HepG2 (cell line): ENCODE data around the gene PDE9A. TPM values are rescaled to one million over a fixed set of nuclear protein-coding genes. Genes with fewer than 3 reads are reported as not detected.

ENCODE experiments used
- HNF4G ChIP-seq, 2 experiments: sonication (generic) in 1 of 2; formaldehyde crosslinking in 1 of 2; IDR thresholded peaks; 2 replicates each; pipeline versions ENCODE4 v1.4.0 to v1.6.1; 2011 to 2020; ENCODE audit warnings: borderline replicate concordance in 2 of 2, low read depth in 2 of 2, mild to moderate bottlenecking in 2 of 2, low read length in 1 of 2, missing genetic modification reagents in 1 of 2, moderate library complexity in 1 of 2
- KDM5A ChIP-seq: fragments of 200-600 bp; sonication (generic); IDR thresholded peaks from 2 replicates; pipeline ENCODE4 v1.7.0; 2018; ENCODE audit warnings: antibody characterized with exemption, mild to moderate bottlenecking, low read length, borderline replicate concordance
- MAF1 ChIP-seq: sonication (generic); formaldehyde crosslinking; IDR thresholded peaks from 2 replicates; pipeline ENCODE4 v1.5.0; 2020; ENCODE audit warnings: missing genetic modification reagents, borderline replicate concordance
- NR2C2 ChIP-seq: sonication (generic); formaldehyde crosslinking; IDR thresholded peaks from 2 replicates; pipeline ENCODE4 v1.4.0; 2020; ENCODE audit warnings: missing genetic modification reagents, mild to moderate bottlenecking, moderate library complexity, borderline replicate concordance
- RARG ChIP-seq: sonication (generic); formaldehyde crosslinking; IDR thresholded peaks from 2 replicates; pipeline ENCODE4 v1.4.0; 2020; ENCODE audit warnings: low read depth, mild to moderate bottlenecking, missing genetic modification reagents
- TGIF2 ChIP-seq: IDR thresholded peaks from 2 replicates; pipeline ENCODE4 v1.6.1; 2016; ENCODE audit warnings: control low read depth, missing compliant biosample characterization
- THAP11 ChIP-seq: IDR thresholded peaks from 2 replicates; pipeline ENCODE4 v1.6.1; 2016; ENCODE audit warnings: missing biosample characterization, missing genetic modification reagents
- ZBTB4 ChIP-seq: sonication (generic); formaldehyde crosslinking; IDR thresholded peaks from 2 replicates; pipeline ENCODE4 v1.4.0; 2020; ENCODE audit warnings: missing genetic modification reagents, mild to moderate bottlenecking, borderline replicate concordance
- ZNF264 ChIP-seq: sonication (generic); formaldehyde crosslinking; IDR thresholded peaks from 2 replicates; pipeline ENCODE4 v1.4.0; 2020; ENCODE audit warnings: missing genetic modification reagents
- ZNF317 ChIP-seq: sonication (generic); formaldehyde crosslinking; IDR thresholded peaks from 2 replicates; pipeline ENCODE4 v1.5.0; 2020; ENCODE audit warnings: mild to moderate bottlenecking, missing genetic modification reagents
- ZNF446 ChIP-seq: sonication (generic); formaldehyde crosslinking; IDR thresholded peaks from 2 replicates; pipeline ENCODE4 v1.5.0; 2020; ENCODE audit warnings: mild to moderate bottlenecking, missing genetic modification reagents
- ZZZ3 ChIP-seq: sonication (generic); formaldehyde crosslinking; IDR thresholded peaks from 2 replicates; pipeline ENCODE4 v1.4.0; 2020; ENCODE audit warnings: missing genetic modification reagents, mild to moderate bottlenecking, borderline replicate concordance
- polyA plus RNA-seq, 8 experiments: library from polyadenylated mRNA; depleted of rRNA in 3 of 8; stranded (reverse) in 7 of 8; unstranded in 1 of 8; fragments of >200 nt; fragmentation: Illumina TruSeq in 4 of 8; extraction: Trizol in 4 of 8; gene quantifications; 2 replicates each; pipeline versions ENCODE4 v1.2.1 to v1.2.3, GENCODE V29; 2011 to 2016; ENCODE audit warnings: low read depth in 4 of 8, missing spikeins in 1 of 8, mixed read lengths in 1 of 8; ENCODE audit not compliant: insufficient read depth in 1 of 8
- total RNA-seq, 5 experiments: library from RNA; depleted of rRNA; stranded (reverse); fragments of >200 nt; fragmentation: Illumina TruSeq; extraction: Trizol; gene quantifications; 2 replicates each; pipeline ENCODE4 v1.2.3, GENCODE V29; 2016; ENCODE audit warnings: low read depth in 1 of 5
- TF ChIP-seq, protein P1 (sequence below): sonication (generic); formaldehyde crosslinking; IDR thresholded peaks from one replicate; pipeline ENCODE4 v1.5.1; 2020; ENCODE audit warnings: mild to moderate bottlenecking, missing genetic modification reagents; ENCODE audit errors: not compliant biosample characterization
- TF ChIP-seq, protein P2 (sequence below): sonication (generic); formaldehyde crosslinking; IDR thresholded peaks from 2 replicates; pipeline ENCODE4 v1.9.0; 2021; ENCODE audit warnings: missing genetic modification reagents, borderline replicate concordance

The PDE9A gene
- total and polyA plus RNA-seq, 2 of the 13 experiments (the other 11 are each of a cell fraction or from before 2014, with no cell fraction given), result 4.6 to 19.7 TPM

DNA sequence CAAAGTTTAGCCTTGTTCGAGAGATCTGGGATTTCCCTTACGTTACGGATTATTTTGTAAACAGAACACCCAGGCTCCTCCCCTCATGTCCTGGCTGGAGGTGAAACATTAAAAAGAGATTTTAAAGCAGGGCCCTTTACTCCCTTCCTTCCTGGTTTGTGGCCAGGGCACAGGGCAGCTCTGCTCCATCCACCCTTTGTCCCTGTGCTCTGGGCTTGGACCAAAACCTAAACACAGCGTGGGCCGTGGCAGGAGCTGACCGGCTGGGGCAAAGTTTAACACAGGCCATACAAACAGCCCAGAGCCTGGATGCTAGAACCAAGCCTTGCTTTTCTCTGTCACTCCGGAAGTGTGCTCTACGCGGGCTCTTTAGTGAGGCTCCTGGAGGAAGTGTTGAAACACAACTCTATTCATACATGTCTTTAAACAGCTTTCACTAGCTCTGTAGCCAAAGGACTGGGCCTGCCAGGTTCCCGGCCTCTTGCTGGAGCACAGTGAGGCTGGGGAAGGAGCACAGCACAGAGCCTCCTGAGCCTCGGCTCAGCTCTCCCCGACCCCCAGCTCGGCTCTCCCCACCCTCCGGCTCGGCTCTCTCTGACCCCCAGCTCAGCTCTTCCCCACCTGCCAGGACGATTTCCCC is 84.7 kb downstream of the PDE9A start (continued):
- TF ChIP-seq, protein P1, sequence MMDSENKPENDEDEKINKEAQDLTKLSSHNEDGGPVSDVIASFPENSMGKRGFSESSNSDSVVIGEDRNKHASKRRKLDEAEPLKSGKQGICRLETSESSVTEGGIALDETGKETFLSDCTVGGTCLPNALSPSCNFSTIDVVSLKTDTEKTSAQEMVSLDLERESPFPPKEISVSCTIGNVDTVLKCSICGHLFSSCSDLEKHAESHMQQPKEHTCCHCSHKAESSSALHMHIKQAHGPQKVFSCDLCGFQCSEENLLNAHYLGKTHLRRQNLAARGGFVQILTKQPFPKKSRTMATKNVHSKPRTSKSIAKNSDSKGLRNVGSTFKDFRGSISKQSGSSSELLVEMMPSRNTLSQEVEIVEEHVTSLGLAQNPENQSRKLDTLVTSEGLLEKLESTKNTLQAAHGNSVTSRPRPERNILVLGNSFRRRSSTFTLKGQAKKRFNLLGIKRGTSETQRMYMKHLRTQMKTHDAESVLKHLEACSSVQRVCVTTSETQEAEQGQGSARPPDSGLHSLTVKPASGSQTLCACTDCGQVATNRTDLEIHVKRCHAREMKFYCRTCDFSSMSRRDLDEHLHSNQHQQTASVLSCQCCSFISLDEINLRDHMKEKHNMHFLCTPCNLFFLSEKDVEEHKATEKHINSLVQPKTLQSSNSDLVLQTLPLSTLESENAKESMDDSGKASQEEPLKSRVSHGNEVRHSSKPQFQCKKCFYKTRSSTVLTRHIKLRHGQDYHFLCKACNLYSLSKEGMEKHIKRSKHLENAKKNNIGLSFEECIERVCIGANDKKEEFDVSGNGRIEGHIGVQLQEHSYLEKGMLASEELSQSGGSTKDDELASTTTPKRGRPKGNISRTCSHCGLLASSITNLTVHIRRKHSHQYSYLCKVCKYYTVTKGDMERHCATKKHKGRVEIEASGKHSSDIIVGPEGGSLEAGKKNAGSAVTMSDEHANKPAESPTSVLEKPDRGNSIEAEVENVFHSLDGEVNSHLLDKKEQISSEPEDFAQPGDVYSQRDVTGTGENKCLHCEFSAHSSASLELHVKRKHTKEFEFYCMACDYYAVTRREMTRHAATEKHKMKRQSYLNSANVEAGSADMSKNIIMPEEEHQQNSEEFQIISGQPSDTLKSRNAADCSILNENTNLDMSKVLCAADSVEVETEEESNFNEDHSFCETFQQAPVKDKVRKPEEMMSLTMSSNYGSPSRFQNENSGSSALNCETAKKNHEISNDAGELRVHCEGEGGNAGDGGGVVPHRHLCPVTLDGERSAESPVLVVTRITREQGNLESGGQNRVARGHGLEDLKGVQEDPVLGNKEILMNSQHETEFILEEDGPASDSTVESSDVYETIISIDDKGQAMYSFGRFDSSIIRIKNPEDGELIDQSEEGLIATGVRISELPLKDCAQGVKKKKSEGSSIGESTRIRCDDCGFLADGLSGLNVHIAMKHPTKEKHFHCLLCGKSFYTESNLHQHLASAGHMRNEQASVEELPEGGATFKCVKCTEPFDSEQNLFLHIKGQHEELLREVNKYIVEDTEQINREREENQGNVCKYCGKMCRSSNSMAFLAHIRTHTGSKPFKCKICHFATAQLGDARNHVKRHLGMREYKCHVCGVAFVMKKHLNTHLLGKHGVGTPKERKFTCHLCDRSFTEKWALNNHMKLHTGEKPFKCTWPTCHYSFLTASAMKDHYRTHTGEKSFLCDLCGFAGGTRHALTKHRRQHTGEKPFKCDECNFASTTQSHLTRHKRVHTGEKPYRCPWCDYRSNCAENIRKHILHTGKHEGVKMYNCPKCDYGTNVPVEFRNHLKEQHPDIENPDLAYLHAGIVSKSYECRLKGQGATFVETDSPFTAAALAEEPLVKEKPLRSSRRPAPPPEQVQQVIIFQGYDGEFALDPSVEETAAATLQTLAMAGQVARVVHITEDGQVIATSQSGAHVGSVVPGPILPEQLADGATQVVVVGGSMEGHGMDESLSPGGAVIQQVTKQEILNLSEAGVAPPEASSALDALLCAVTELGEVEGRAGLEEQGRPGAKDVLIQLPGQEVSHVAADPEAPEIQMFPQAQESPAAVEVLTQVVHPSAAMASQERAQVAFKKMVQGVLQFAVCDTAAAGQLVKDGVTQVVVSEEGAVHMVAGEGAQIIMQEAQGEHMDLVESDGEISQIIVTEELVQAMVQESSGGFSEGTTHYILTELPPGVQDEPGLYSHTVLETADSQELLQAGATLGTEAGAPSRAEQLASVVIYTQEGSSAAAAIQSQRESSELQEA (CRISPR knock-in tag), result no peak
- TF ChIP-seq ZNF317 (CRISPR knock-in tag), result no peak
- TF ChIP-seq ZNF446 (CRISPR knock-in tag), result no peak
- no peak for TF ChIP-seq TGIF2
- peak; percentile 40; the same call in 1 of the 2 replicates for TF ChIP-seq THAP11 (CRISPR knock-in tag)
- peak; percentile 55; the same call in 1 of the 2 replicates for TF ChIP-seq NR2C2 (CRISPR knock-in tag)
- TF ChIP-seq HNF4G (IDR thresholded peaks at IDR 0.05; ENCODE audit: borderline replicate concordance, low read depth, low read length), result peak; percentile 83
- TF ChIP-seq HNF4G (CRISPR knock-in tag; IDR thresholded peaks at IDR 0.05; ENCODE audit: borderline replicate concordance, low read depth), result peak; percentile 83; the same call in 1 of the 2 replicates
- TF ChIP-seq KDM5A, result no peak
- no peak; the same call in 1 of the 2 replicates for TF ChIP-seq ZBTB4 (CRISPR knock-in tag)
- no peak for TF ChIP-seq ZZZ3 (CRISPR knock-in tag)
- TF ChIP-seq RARG, result no peak
- TF ChIP-seq, protein P2, sequence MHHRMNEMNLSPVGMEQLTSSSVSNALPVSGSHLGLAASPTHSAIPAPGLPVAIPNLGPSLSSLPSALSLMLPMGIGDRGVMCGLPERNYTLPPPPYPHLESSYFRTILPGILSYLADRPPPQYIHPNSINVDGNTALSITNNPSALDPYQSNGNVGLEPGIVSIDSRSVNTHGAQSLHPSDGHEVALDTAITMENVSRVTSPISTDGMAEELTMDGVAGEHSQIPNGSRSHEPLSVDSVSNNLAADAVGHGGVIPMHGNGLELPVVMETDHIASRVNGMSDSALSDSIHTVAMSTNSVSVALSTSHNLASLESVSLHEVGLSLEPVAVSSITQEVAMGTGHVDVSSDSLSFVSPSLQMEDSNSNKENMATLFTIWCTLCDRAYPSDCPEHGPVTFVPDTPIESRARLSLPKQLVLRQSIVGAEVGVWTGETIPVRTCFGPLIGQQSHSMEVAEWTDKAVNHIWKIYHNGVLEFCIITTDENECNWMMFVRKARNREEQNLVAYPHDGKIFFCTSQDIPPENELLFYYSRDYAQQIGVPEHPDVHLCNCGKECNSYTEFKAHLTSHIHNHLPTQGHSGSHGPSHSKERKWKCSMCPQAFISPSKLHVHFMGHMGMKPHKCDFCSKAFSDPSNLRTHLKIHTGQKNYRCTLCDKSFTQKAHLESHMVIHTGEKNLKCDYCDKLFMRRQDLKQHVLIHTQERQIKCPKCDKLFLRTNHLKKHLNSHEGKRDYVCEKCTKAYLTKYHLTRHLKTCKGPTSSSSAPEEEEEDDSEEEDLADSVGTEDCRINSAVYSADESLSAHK (CRISPR knock-in tag), result no peak
- no peak for TF ChIP-seq MAF1 (CRISPR knock-in tag)
- TF ChIP-seq ZNF264, result peak; percentile 70; the same call in 1 of the 2 replicates
